ENCODE results near the gene IFRD2.

The IFRD2 gene

DNA sequence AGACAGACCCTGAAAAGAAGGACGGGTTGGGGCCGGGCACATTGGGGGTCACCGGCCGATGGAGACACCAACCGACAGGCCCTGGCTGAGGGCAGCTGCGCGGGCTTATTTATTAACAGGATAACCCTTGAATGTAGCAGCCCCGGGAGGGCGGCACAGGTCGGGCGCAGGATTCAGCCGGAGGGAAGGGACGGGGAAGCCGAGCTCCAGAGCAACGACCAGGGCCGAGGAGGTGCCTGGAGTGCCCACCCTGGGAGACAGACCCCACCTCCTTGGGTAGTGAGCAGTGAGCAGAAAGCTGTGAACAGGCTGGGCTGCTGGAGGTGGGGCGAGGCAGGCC is 15.5 kb downstream of the IFRD2 start:
- DNase-seq (ENCODE audit: low spot score): no peak
- ATAC-seq (ENCODE audit: low read depth): no peak
- no peaks in the 10 kb centered on the region for H3K4me1 ChIP-seq (ENCODE audit: insufficient read depth, poor library complexity, severe bottlenecking)
- H3K27ac ChIP-seq (ENCODE audit: poor library complexity, severe bottlenecking): no peak overlapping the region
- TF ChIP-seq, protein P1, sequence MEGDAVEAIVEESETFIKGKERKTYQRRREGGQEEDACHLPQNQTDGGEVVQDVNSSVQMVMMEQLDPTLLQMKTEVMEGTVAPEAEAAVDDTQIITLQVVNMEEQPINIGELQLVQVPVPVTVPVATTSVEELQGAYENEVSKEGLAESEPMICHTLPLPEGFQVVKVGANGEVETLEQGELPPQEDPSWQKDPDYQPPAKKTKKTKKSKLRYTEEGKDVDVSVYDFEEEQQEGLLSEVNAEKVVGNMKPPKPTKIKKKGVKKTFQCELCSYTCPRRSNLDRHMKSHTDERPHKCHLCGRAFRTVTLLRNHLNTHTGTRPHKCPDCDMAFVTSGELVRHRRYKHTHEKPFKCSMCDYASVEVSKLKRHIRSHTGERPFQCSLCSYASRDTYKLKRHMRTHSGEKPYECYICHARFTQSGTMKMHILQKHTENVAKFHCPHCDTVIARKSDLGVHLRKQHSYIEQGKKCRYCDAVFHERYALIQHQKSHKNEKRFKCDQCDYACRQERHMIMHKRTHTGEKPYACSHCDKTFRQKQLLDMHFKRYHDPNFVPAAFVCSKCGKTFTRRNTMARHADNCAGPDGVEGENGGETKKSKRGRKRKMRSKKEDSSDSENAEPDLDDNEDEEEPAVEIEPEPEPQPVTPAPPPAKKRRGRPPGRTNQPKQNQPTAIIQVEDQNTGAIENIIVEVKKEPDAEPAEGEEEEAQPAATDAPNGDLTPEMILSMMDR (IDR thresholded peaks at IDR 0.05; ENCODE audit: poor library complexity, severe bottlenecking): no peak
- H3K4me3 ChIP-seq (ENCODE audit: severe bottlenecking): no peak overlapping the region
- no peaks in the 10 kb centered on the region for H3K27me3 ChIP-seq (ENCODE audit: insufficient read depth, poor library complexity, severe bottlenecking)
- H3K36me3 ChIP-seq (ENCODE audit: low read depth): peaks cover 38% of the 10 kb centered on the region
- H3K9me3 ChIP-seq (ENCODE audit: severe bottlenecking): no peaks in the 10 kb centered on the region

DNA sequence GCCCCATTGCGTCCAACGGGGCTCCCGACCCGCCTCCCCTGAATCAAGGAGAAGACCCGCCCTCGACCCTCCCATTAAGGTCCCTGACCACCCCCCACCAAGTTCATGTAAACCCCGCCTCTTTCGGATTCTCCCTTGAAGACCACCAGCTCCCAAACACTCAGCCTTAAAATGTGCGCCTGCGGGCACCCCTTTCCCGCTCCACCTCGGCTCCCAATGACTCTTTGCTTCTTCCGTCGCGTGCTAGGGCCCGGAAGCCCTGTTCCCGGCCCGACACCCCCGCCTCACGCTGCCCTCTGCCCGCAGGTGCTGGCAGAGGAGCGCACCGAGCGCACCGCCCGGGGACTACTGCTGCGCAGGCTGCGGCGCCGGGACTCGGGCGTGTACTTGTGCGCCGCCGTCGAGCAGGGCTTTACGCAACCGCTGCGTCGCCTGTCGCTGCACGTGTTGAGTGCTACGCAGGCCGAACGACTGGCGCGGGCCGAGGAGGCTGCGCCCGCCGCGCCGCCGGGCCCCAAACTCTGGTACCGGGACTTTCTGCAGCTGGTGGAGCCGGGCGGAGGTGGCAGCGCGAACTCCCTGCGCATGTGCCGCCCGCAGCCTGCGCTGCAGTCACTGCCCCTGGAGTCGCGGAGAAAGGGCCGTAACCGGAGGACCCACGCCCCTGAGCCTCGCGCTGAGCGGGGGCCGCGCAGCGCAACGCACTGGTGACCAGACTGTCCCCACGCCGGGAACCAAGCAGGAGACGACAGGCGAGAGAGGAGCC is 16.1 kb downstream of the IFRD2 start:
- H3K9me3 ChIP-seq (ENCODE audit: severe bottlenecking): no peaks in the 10 kb centered on the region
- no peak for DNase-seq (ENCODE audit: low spot score)
- H3K4me3 ChIP-seq (ENCODE audit: severe bottlenecking): no peak overlapping the region
- peaks cover 43% of the 10 kb centered on the region for H3K36me3 ChIP-seq (ENCODE audit: low read depth)
- ATAC-seq (ENCODE audit: low read depth): no peak
- no peak overlapping the region for H3K27ac ChIP-seq (ENCODE audit: poor library complexity, severe bottlenecking)
- H3K4me1 ChIP-seq (ENCODE audit: insufficient read depth, poor library complexity, severe bottlenecking): peaks cover 3% of the 10 kb centered on the region
- no peaks in the 10 kb centered on the region for H3K27me3 ChIP-seq (ENCODE audit: insufficient read depth, poor library complexity, severe bottlenecking)
- TF ChIP-seq, protein P1 (IDR thresholded peaks at IDR 0.05; ENCODE audit: poor library complexity, severe bottlenecking): no peak

DNA sequence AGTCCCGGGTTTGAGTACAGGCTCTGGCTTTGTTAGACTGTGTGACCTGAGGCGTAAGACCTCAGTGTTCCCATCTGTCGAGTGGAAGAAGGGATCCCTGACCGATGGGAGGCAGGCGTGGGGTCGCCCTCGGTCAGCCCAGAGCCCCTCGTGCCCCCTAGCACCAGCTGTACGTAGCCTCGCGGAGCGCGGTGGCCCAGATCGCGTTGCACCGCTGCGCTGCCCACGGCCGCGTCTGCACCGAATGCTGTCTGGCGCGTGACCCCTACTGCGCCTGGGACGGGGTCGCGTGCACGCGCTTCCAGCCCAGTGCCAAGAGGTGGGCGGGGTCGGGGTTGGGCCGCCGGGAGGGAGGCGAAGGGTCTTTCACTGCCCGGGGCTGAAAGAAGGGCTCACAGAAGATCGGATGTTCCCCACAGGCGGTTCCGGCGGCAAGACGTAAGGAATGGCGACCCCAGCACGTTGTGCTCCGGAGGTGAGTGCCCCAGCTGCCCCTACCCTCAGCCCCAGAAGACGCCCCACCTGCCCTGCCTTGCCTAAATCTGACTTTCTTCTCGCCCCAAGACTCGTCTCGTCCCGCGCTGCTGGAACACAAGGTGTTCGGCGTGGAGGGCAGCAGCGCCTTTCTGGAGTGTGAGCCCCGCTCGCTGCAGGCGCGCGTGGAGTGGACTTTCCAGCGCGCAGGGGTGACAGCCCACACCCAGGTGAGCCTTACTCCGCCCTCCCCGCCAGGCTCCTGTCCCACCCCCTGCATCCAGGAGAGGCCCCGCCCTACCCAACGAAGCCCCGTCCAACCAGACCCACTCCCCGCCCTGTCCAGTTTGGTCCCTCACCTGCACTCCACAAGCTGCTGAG is 16.9 kb downstream of the IFRD2 start:
- ATAC-seq (ENCODE audit: low read depth): no peak

DNA sequence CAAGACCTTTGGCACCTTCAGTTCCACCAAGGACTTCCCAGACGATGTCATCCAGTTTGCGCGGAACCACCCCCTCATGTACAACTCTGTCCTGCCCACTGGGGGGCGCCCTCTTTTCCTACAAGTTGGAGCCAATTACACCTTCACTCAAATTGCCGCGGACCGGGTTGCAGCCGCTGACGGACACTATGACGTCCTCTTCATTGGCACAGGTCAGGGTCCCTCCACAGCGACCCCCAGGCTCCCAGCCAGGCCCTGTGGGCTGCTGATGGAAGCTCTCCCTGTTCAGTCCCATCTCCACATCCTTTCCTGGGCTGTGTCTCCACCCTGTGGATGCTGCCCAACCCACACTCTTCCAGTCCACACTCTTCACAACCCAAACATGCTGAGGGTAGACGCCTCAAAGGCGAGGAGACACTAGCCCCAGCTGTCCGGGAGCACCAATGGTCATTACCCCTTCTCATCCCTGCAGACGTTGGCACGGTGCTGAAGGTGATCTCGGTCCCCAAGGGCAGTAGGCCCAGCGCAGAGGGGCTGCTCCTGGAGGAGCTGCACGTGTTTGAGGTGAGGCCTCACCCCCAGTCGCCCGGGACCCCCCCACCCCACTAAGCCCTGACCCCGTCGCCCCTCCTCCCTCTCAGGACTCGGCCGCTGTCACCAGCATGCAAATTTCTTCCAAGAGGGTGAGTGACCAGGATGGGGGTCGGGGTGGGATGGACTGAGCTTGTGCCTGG is 17.7 kb downstream of the IFRD2 start:
- no peak for DNase-seq (ENCODE audit: low spot score)
- Histone ChIP-seq H3K4me1 (ENCODE audit: insufficient read depth, poor library complexity, severe bottlenecking) (peaks cover 15% of the 10 kb centered on the region), H3K36me3 (ENCODE audit: low read depth) (peaks cover 48% of the 10 kb centered on the region)

More for the DNA sequence above, 16.9 kb downstream of the IFRD2 start:
- no peak for DNase-seq (ENCODE audit: low spot score)
- Histone ChIP-seq H3K27me3 (ENCODE audit: insufficient read depth, poor library complexity, severe bottlenecking) (no peaks in the 10 kb centered on the region), H3K4me1 (ENCODE audit: insufficient read depth, poor library complexity, severe bottlenecking) (peaks cover 11% of the 10 kb centered on the region), H3K27ac (ENCODE audit: poor library complexity, severe bottlenecking) (no peak overlapping the region), H3K9me3 (ENCODE audit: severe bottlenecking) (no peaks in the 10 kb centered on the region), H3K36me3 (ENCODE audit: low read depth) (peaks cover 48% of the 10 kb centered on the region), H3K4me3 (ENCODE audit: severe bottlenecking) (no peak overlapping the region)
- TF ChIP-seq, protein P1 (IDR thresholded peaks at IDR 0.05; ENCODE audit: poor library complexity, severe bottlenecking): no peak

More for the DNA sequence above, 17.7 kb downstream of the IFRD2 start:
- ATAC-seq (ENCODE audit: low read depth): no peak
- Histone ChIP-seq H3K27me3 (ENCODE audit: insufficient read depth, poor library complexity, severe bottlenecking) (no peaks in the 10 kb centered on the region), H3K27ac (ENCODE audit: poor library complexity, severe bottlenecking) (no peak overlapping the region), H3K9me3 (ENCODE audit: severe bottlenecking) (no peaks in the 10 kb centered on the region), H3K4me3 (ENCODE audit: severe bottlenecking) (no peak overlapping the region)
- TF ChIP-seq, protein P1 (IDR thresholded peaks at IDR 0.05; ENCODE audit: poor library complexity, severe bottlenecking): peak; percentile 73

Data from RWPE2 (cell line).